Measurements from ENCODE around the gene NCAPG2.

- no peak for TF ChIP-seq POLR2A (IDR thresholded peaks at IDR 0.05; ENCODE audit: low read depth, low read length)
- no peak for TF ChIP-seq POLR2AphosphoS5 (IDR thresholded peaks at IDR 0.05; ENCODE audit: low read depth, low read length)
Measured at GRCh38 chr7:158583143-158583542, 121.5 kb downstream of the NCAPG2 start.

All from GM12891 (cell line).